Small intestine (tissue), 7 donors: ENCODE measurements around the gene SPDYE6. TPM values are rescaled to one million over a fixed set of nuclear protein-coding genes. Genes with fewer than 3 reads are reported as not detected.
A peak's percentile ranks its signal among the peaks of the same experiment; 100 is the strongest.
"Not testable (repeated sequence)": the region's sequence is repeated elsewhere in the genome, so short reads cannot be mapped to it uniquely, and the experiment has no call there.

ENCODE experiments used
- DNase-seq, 2 donors: peaks; one replicate each; pipeline versions ENCODE4 v3.0.0 to v3.0.0-alpha.2; 2013
- FAIRE-seq: peaks from 2 replicates; lab custom pipeline; 2012; peaks lifted over from hg19 to GRCh38; lab: Jason Lieb, UNC
- H3K27ac ChIP-seq, 3 donors: one replicate each; pipeline ENCODE4 v1.5.1; 2013; ENCODE audit warnings: low read length in 2 of 3, mild to moderate bottlenecking in 2 of 3, control low read depth in 1 of 3, inconsistent platforms in 1 of 3, low read depth in 1 of 3, moderate library complexity in 1 of 3
- H3K27me3 ChIP-seq, 3 donors: one replicate each; pipeline ENCODE4 v1.6.1; 2013; ENCODE audit warnings: low read length in 3 of 3, inconsistent platforms in 1 of 3; ENCODE audit not compliant: control insufficient read depth in 3 of 3, insufficient read depth in 3 of 3
- H3K36me3 ChIP-seq, 3 donors: one replicate each; pipeline ENCODE4 v1.6.1; 2013; ENCODE audit warnings: low read length in 3 of 3, inconsistent platforms in 1 of 3, low read depth in 1 of 3, mild to moderate bottlenecking in 1 of 3, moderate library complexity in 1 of 3; ENCODE audit not compliant: control insufficient read depth in 3 of 3, insufficient read depth in 2 of 3
- H3K4me1 ChIP-seq, 3 donors: one replicate each; pipeline ENCODE4 v1.6.1; 2013; ENCODE audit warnings: low read length in 2 of 3, inconsistent platforms in 1 of 3, low read depth in 1 of 3, mild to moderate bottlenecking in 1 of 3, moderate library complexity in 1 of 3; ENCODE audit not compliant: control insufficient read depth in 3 of 3, insufficient read depth in 2 of 3
- H3K4me3 ChIP-seq, 3 donors: one replicate each; pipeline ENCODE4 v1.5.1; 2013; ENCODE audit warnings: low read length in 3 of 3, control low read depth in 1 of 3, inconsistent platforms in 1 of 3, low read depth in 1 of 3, mild to moderate bottlenecking in 1 of 3, moderate library complexity in 1 of 3
- H3K9me3 ChIP-seq, 2 donors: one replicate each; pipeline ENCODE4 v1.6.1; 2013; ENCODE audit warnings: low read depth in 1 of 2, low read length in 1 of 2; ENCODE audit not compliant: control insufficient read depth in 2 of 2, insufficient read depth in 1 of 2
- WGBS, 3 donors: extraction: QIAGEN DNeasy Blood & Tissue Kit; methylation state at CpG; one replicate each; pipeline ENCODE4 v1.1.7; 2013; 5-methylcytosine and 5-hydroxymethylcytosine counted together
- polyA plus RNA-seq, 4 donors: library from polyadenylated mRNA; stranded (reverse) in 3 of 4; unstranded in 1 of 4; fragments of 200-250 nt in 3 of 4; fragments of 120-200 nt in 1 of 4; gene quantifications; one replicate each; pipeline versions ENCODE4 v1.2.1 to v1.2.3, GENCODE V29; 2013
- donor health status: healthy with polysubstance abuse.
- donor health status: control.
- donor health status: control.
- donor health status: Bipolar disorder and iron deficiency.
- donor health status: healthy.

Gene SPDYE6
- polyA plus RNA-seq, 4 donors = 0.09 to 3.3 TPM; not detected in 2

DNA sequence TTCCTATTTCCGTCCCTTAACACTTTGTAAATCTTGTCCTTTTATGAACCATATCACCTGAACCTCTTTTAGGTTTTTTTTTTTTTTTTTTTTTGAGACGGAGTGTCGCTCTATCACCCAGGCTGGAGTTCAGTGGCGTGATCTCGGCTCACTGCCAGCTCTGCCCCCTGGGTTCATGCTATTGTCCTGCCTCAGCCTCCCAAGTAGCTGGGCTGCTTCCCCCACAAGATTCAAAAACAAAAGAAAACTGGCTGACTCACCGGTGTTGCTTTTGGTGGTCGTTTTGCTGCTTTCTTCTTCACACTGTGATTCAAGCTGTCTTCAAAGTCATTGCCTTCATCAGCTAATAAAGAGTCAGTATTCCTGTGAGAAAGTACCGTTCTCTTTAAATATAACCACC lies 24.6 kb upstream of the SPDYE6 start:
- DNase-seq, FAIRE-seq, H3K9me3 ChIP-seq, H3K4me3 ChIP-seq, H3K27ac ChIP-seq, H3K27me3 ChIP-seq, H3K4me1 ChIP-seq: not testable (repeated sequence)
- peaks cover 3 to 35% (median 5%) of the 10 kb centered on the region in 3 donors for H3K36me3 ChIP-seq
- WGBS, 3 donors = 88 to 89% (median 89%) methylated on average over 8 of the region's 8 CpGs

GRCh38 chr7:102376964-102377466 lies 20.8 kb upstream of the SPDYE6 start:
- peaks cover 3 to 19% (median 5%) of the 10 kb centered on the region in 3 donors for H3K36me3 ChIP-seq
- WGBS, 3 donors = 81 to 96% (median 82%) methylated on average over 6 of the region's 6 CpGs

DNA sequence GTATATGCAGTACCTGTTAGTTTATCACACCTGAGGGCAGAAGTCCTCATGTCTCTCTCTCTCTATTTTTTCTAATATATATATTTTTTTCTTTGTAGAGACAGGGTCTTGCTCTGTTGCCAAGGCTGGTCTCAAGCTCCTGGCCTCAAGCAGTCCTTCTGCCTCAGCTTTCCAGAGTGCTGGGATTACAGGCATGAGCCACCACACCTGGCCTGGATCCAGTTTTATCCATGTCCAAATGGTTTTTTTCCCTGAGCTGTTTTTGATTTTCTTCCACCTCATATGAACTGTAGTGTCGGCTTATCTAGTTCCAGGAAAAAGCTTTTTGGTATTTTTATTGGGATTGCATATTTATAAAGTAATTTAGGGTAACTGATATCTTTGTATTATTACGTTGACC lies 16.6 kb upstream of the SPDYE6 start:
- WGBS, 3 donors = 74 to 91% (median 88%) methylated on average over 2 of the region's 2 CpGs
- FAIRE-seq, H3K27ac ChIP-seq, H3K4me1 ChIP-seq, H3K36me3 ChIP-seq, DNase-seq, H3K9me3 ChIP-seq, H3K27me3 ChIP-seq, H3K4me3 ChIP-seq: not testable (repeated sequence)

More at GRCh38 chr7:102376964-102377466, 20.8 kb upstream of the SPDYE6 start:
- no peak overlapping the region for H3K27ac ChIP-seq
- H3K9me3 ChIP-seq = no peaks in the 10 kb centered on the region
- no peaks in the 10 kb centered on the region for H3K27me3 ChIP-seq
- DNase-seq (no peak), FAIRE-seq (no peak)
- H3K4me3 ChIP-seq = no peak overlapping the region
- no peaks in the 10 kb centered on the region for H3K4me1 ChIP-seq

GRCh38 chr7:102370038-102370437 lies 13.8 kb upstream of the SPDYE6 start:
- not testable (repeated sequence) for FAIRE-seq, H3K27me3 ChIP-seq, H3K4me1 ChIP-seq, H3K9me3 ChIP-seq, H3K36me3 ChIP-seq, H3K27ac ChIP-seq, DNase-seq, H3K4me3 ChIP-seq

- not testable (repeated sequence) for H3K36me3 ChIP-seq, H3K4me3 ChIP-seq, H3K27ac ChIP-seq, H3K4me1 ChIP-seq, FAIRE-seq, H3K9me3 ChIP-seq, H3K27me3 ChIP-seq, DNase-seq
- WGBS, 3 donors = 45 to 62% (median 60%) methylated on average over 6 to 7 of the region's 7 CpGs
Observed at GRCh38 chr7:102365390-102365789, 9.1 kb upstream of the SPDYE6 start.

DNA sequence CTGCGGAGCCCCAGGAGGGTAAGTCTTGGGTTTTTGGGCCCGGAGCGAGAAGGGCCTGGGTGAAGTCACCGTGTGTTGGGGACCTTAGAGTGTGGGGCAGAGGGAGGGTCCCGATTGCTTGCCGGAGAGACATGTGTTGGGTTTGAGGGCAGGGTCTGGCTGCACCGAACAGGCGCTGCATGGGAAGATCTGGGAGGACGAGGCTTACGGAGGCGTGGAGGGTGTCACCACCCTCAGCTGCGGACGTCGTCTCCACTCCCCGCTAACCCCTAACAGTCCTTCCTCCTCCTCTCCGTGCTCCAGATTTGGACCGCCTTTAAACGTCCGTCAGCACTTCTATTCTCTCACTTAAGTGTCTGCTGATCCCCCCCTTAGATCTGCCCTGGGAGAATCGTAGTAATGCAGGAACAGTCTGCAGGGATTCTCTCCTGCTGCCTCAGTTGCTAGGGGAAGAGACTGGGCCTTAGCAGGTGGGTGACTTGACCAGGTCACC lies 8.2 kb upstream of the SPDYE6 start:
- not testable (repeated sequence) for H3K27me3 ChIP-seq, H3K9me3 ChIP-seq, FAIRE-seq, H3K36me3 ChIP-seq, H3K4me1 ChIP-seq
- WGBS, 3 donors = 0 to 2% (median 1%) methylated on average over 9 to 16 of the region's 20 CpGs
- H3K27ac ChIP-seq = peak overlapping the region in 2 of 3 donors; percentile 58 to 87
- DNase-seq = peak in 1 of 2 donors; percentile 9
- H3K4me3 ChIP-seq = peak overlapping the region; percentile 56 to 81 (median 70)

DNA sequence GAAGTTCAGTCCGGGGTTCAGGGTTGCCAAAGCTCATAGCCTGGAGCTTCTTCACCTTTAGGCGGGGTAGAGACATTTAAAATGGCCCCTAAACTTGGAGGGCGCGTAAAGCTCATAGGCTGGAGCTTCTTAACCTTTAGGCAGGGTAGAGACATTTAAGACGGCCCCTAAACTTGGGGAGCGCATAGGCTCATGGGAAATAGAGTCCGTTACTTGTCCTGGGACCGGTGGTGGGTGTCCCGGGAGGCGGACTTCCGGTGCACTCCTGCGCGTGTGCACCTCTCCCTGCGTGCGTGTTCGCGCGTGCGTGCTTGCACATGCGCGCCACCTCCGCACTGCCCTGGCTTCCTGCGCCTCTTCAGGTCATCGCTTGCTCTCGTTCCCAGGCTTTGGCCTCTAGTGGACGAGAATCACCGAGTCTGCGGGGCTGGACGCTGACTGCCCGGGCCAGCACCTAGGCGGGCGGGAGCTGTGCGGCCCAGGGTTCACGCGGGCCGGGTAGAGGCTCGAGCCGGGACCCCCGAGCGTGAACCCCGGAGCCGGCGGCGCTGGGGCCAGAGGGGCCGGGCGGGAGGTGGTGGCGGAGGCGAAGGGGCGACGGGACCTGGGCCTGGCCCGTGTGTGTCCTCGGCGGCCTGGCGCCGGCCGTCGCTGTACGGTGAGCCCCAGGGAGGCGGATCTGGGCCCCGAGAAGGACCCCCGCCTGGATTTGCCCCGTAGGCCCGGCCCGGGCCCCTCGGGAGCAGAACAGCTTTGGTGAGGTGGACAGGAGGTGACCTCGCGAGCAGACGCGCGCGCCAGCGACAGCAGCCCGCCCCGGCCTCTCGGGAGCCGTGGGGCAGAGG lies 7.5 kb upstream of the SPDYE6 start:
- H3K4me1 ChIP-seq, H3K27me3 ChIP-seq, H3K36me3 ChIP-seq, H3K9me3 ChIP-seq, FAIRE-seq: not testable (repeated sequence)
- Histone ChIP-seq H3K27ac (peak overlapping the region; percentile 58 to 87 (median 78)), H3K4me3 (peak overlapping the region; percentile 56 to 81 (median 70))
- DNase-seq = peak; percentile 97 to 99
- 0% methylated on average over 61 to 76 of the region's 76 CpGs for WGBS, 3 donors

DNA sequence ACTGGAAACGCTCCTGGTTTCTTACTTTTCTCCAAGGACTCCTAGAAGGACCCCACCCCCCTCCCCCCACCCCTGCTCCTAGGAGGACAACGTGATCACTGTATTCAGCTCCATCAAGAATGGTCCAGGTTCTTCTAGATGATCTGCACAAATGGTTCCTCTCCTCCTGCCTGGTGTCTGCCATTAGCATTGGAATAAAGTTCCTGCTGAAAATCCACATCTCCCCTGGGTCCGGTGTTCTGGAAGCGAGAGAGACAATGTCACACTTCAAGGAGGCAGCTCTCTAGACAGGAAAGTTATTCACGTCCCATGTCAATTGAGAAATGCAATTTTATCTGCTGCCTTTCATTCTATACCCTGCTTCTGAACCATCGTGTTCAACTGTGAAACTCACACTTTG lies 9.3 kb downstream of the SPDYE6 start:
- H3K4me1 ChIP-seq, H3K4me3 ChIP-seq, H3K27me3 ChIP-seq, H3K9me3 ChIP-seq, DNase-seq, H3K36me3 ChIP-seq, H3K27ac ChIP-seq, FAIRE-seq: not testable (repeated sequence)
- WGBS, 3 donors = 86 to 89% (median 86%) methylated on average over 2 of the region's 6 CpGs
